Panc1 (cell line): Measurements from ENCODE around the gene S100A12. TPM values are rescaled to one million over a fixed set of nuclear protein-coding genes. Genes with fewer than 3 reads are reported as not detected.

Experiments used
- ATAC-seq: fragments of 200-7000 bp; cut with Tn5 transposase; 2 replicates; pipeline ENCODE4 v1.9.1; 2020; ENCODE audit warnings: mild to moderate bottlenecking, moderate library complexity
- BruUV-seq: library from RNA; stranded (reverse); fragments of 400-500 nt; replicated peaks from 2 replicates; lab custom pipeline; 2021; lab: Mats Ljungman, UMichigan
- CTCF ChIA-PET: fragments of 300-600 bp; sonication (Branson Sonifier 250); formaldehyde crosslinking; loops from one replicate; lab custom pipeline; 2022; ENCODE audit warnings: antibody characterized with exemption; lab: Charles Lee
- POLR2A ChIA-PET: fragments of 300-600 bp; sonication (Branson Sonifier 250); formaldehyde crosslinking; loops from one replicate; lab custom pipeline; 2022; ENCODE audit warnings: antibody characterized with exemption; lab: Charles Lee
- DNase-seq: peaks from one replicate; pipeline ENCODE4 v3.0.0-alpha.2; 2010; ENCODE audit warnings: low read depth, low spot score
- H3K27ac ChIP-seq: 2 replicates; pipeline ENCODE4 v1.5.1; 2011; ENCODE audit warnings: mild to moderate bottlenecking, low read length, inconsistent platforms
- H3K27me3 ChIP-seq: fragments of 200-500 bp; sonication (Bioruptor generic); 2 replicates; pipeline ENCODE4 v1.6.0; 2014; ENCODE audit warnings: low read length, inconsistent platforms; ENCODE audit not compliant: control insufficient read depth, insufficient read depth
- H3K36me3 ChIP-seq: fragments of 200-500 bp; sonication (Bioruptor generic); 2 replicates; pipeline ENCODE4 v1.5.1; 2014; ENCODE audit warnings: inconsistent platforms, mild to moderate bottlenecking, low read length, moderate library complexity; ENCODE audit not compliant: control insufficient read depth, insufficient read depth
- H3K4me1 ChIP-seq: 2 replicates; pipeline ENCODE4 v1.5.1; 2011; ENCODE audit warnings: inconsistent platforms, mild to moderate bottlenecking, low read length, moderate library complexity; ENCODE audit not compliant: control insufficient read depth, insufficient read depth
- H3K4me3 ChIP-seq, 2 experiments: 2 replicates each; pipeline ENCODE4 v1.5.1; 2011 to 2012; ENCODE audit warnings: low read depth in 2 of 2, low read length in 2 of 2, mild to moderate bottlenecking in 2 of 2, inconsistent platforms in 1 of 2, moderate library complexity in 1 of 2
- H3K9me3 ChIP-seq: fragments of 200-500 bp; sonication (Bioruptor generic); 2 replicates; pipeline ENCODE4 v1.5.1; 2014; ENCODE audit warnings: low read depth, mild to moderate bottlenecking, inconsistent platforms, low read length, moderate library complexity; ENCODE audit not compliant: control insufficient read depth, insufficient read depth
- CTCF ChIP-seq: fragments of 450-650 bp; IDR thresholded peaks from 2 replicates; pipeline ENCODE4 v1.5.1; 2017; ENCODE audit warnings: mild to moderate bottlenecking
- POLR2AphosphoS5 ChIP-seq: IDR thresholded peaks from 2 replicates; pipeline ENCODE4 v1.6.1; 2012; ENCODE audit warnings: mild to moderate bottlenecking, low read depth, low read length, moderate library complexity
- REST ChIP-seq, 2 experiments: IDR thresholded peaks; 2 replicates each; pipeline ENCODE4 v1.6.1; 2011 to 2012; ENCODE audit warnings: low read depth in 2 of 2, control low read depth in 1 of 2, low read length in 1 of 2, mild to moderate bottlenecking in 1 of 2, moderate library complexity in 1 of 2; ENCODE audit not compliant: insufficient read depth in 1 of 2
- SIN3A ChIP-seq: IDR thresholded peaks from 2 replicates; pipeline ENCODE4 v1.6.1; 2012; ENCODE audit warnings: low read depth, mild to moderate bottlenecking, low read length, moderate library complexity, borderline replicate concordance; ENCODE audit not compliant: insufficient read depth
- TCF7L2 ChIP-seq: IDR thresholded peaks from 2 replicates; pipeline ENCODE4 v1.6.1; 2011; ENCODE audit warnings: mild to moderate bottlenecking, low read depth, low read length, inconsistent platforms
- in situ Hi-C: cut with HindIII; loops from 2 replicates; pipeline ENCODE4 v1.10.0; 2016; ENCODE audit warnings: low sequenced_read_pairs, low pct_unique_long_range_greater_than_20kb
- intact Hi-C: fragments of 100-400 bp; cut with micrococcal nuclease; formaldehyde crosslinking; loops from one replicate; pipeline ENCODE4 v1.10.0; 2022; ENCODE audit not compliant: unreplicated experiment
- total RNA-seq: library from RNA; stranded (reverse); gene quantifications from one replicate; pipeline ENCODE4 v1.2.1, GENCODE V29; 2021; ENCODE audit not compliant: unreplicated experiment

The S100A12 gene
- total RNA-seq, 1 experiment from 2014 or later: not detected

GRCh38 chr1:153344718-153345025 lies 30.7 kb downstream of the S100A12 start:
- in situ Hi-C loops (no loop called here), intact Hi-C loops (no loop called here)
- Histone ChIP-seq H3K4me3 (no peak overlapping the region), H3K4me1 (peaks cover 3% of the 10 kb centered on the region; the same call in 1 of the 2 replicates), H3K36me3 (no peaks in the 10 kb centered on the region), H3K9me3 (no peaks in the 10 kb centered on the region), H3K27me3 (peaks cover 8% of the 10 kb centered on the region), H3K27ac (no peak overlapping the region)
- TF ChIP-seq REST (IDR thresholded peaks at IDR 0.05; ENCODE audit: insufficient read depth in 1 of 2, low read depth in 2 of 2, low read length in 1 of 2) (no peak), CTCF (no peak), POLR2AphosphoS5 (no peak), TCF7L2 (no peak), SIN3A (no peak)
- ChIA-PET POLR2A (no interaction called here), CTCF (no interaction called here)
- no peak for ATAC-seq
- no TSS peak for BruUV-seq
- no peak for DNase-seq

- TF ChIP-seq TCF7L2: no peak
- TF ChIP-seq SIN3A: no peak
- no peak for TF ChIP-seq POLR2AphosphoS5
- TF ChIP-seq CTCF: no peak
- no peak for ATAC-seq
- ChIA-PET POLR2A (interaction anchor here (0.6 kb wide), 2 partner anchors 14 to 326 kb away, joined by 3 to 7 read pairs; no protein-coding TSS in a partner anchor), CTCF (no interaction called here)
- intact Hi-C loops (no loop called here), in situ Hi-C loops (no loop called here)
- DNase-seq: no peak
- Histone ChIP-seq H3K4me3 (no peak overlapping the region), H3K4me1 (peaks cover 3% of the 10 kb centered on the region; the same call in 1 of the 2 replicates), H3K27ac (no peak overlapping the region), H3K36me3 (no peaks in the 10 kb centered on the region), H3K27me3 (peaks cover 10% of the 10 kb centered on the region), H3K9me3 (no peaks in the 10 kb centered on the region)
- no TSS peak for BruUV-seq
These were observed 31.4 kb downstream of the S100A12 start for GRCh38 chr1:153343811-153344717.
